ENCODE data around the gene SLC25A28. TPM values are rescaled to one million over a fixed set of nuclear protein-coding genes. Genes with fewer than 3 reads are reported as not detected.

Gene SLC25A28
- total and polyA plus RNA-seq, 2 experiments from 2014 or later = 34.5 to 41.4 TPM

DNA sequence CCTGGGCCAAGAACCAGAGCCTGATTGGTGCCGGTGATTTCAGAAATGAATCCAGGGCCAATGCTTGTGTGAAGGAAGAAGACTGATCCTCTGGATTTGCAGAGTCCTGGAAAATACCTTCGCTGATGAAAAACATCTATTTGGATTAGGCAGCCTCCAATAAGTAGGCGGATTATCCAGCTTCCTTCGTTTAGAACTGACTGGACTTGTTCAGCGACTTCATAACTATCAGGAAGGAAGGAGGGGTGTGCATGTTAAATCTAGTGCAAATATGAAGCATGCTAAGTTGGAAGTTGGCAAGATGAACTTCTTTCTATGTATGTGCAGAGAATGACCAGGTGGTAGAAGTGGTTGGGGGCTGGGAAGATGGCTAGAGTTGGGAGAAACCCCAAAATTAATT is 46.4 kb downstream of the SLC25A28 start:
- H3K9me3 ChIP-seq (ENCODE audit: low read depth) = no peaks in the 10 kb centered on the region
- no peak overlapping the region for H3K27ac ChIP-seq
- no peaks in the 10 kb centered on the region for H3K27me3 ChIP-seq
- no peak for DNase-seq (ENCODE audit: low read depth in 1 of 2, low spot score in 1 of 2)
- TF ChIP-seq, protein P1, sequence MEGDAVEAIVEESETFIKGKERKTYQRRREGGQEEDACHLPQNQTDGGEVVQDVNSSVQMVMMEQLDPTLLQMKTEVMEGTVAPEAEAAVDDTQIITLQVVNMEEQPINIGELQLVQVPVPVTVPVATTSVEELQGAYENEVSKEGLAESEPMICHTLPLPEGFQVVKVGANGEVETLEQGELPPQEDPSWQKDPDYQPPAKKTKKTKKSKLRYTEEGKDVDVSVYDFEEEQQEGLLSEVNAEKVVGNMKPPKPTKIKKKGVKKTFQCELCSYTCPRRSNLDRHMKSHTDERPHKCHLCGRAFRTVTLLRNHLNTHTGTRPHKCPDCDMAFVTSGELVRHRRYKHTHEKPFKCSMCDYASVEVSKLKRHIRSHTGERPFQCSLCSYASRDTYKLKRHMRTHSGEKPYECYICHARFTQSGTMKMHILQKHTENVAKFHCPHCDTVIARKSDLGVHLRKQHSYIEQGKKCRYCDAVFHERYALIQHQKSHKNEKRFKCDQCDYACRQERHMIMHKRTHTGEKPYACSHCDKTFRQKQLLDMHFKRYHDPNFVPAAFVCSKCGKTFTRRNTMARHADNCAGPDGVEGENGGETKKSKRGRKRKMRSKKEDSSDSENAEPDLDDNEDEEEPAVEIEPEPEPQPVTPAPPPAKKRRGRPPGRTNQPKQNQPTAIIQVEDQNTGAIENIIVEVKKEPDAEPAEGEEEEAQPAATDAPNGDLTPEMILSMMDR (IDR thresholded peaks at IDR 0.05; ENCODE audit: low read depth, low read length) = no peak
- no peaks in the 10 kb centered on the region for H3K36me3 ChIP-seq
- no peak overlapping the region for H3K4me3 ChIP-seq
- H3K4me1 ChIP-seq (ENCODE audit: low read depth) = no peaks in the 10 kb centered on the region

DNA sequence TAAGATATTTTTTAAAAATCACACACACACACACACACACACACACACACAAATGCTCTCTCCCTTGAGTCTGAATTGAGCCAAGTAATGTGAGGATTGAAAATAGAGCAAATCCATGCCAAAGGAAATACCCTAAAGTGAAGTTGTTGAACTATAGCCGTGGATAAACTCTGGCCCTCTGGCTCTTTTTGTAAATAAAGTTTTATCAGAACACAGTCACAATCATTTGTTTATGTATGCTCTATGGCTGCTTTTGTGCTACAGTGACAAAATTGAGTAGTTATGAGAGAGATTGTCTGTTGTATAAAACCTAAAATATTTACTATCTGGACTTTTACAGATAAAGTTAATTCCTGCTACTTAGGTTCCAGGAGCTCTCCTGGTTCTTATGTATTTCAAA is 48.4 kb downstream of the SLC25A28 start:
- Histone ChIP-seq H3K9me3 (ENCODE audit: low read depth) (no peaks in the 10 kb centered on the region), H3K4me3 (no peak overlapping the region), H3K4me1 (ENCODE audit: low read depth) (no peaks in the 10 kb centered on the region), H3K27me3 (no peaks in the 10 kb centered on the region), H3K27ac (no peak overlapping the region), H3K36me3 (no peaks in the 10 kb centered on the region)
- TF ChIP-seq, protein P1 (IDR thresholded peaks at IDR 0.05; ENCODE audit: low read depth, low read length) = no peak
- no peak for DNase-seq (ENCODE audit: low read depth in 1 of 2, low spot score in 1 of 2)

DNA sequence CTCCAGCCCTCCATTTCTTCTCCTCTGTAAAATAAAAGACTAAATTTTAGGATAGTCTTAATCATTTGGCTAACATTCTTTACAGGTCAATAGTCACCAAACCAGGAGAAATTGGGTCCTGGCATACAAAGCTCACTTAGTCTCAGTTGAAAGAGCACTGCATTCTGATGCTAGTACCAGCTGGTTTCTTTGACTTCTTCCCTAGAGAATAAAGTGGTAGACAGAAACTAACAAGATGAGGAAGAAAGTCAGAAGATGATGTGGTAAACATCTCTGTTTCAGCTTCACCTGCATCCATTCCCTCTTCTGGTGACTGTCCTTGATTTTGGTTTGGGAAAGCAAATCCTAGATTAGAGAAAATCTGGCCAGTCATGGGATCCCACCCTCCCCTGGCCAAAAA is 50.3 kb downstream of the SLC25A28 start:
- TF ChIP-seq, protein P1 (IDR thresholded peaks at IDR 0.05; ENCODE audit: low read depth, low read length) = no peak
- no peak for DNase-seq (ENCODE audit: low read depth in 1 of 2, low spot score in 1 of 2)
- H3K27me3 ChIP-seq = no peaks in the 10 kb centered on the region
- no peaks in the 10 kb centered on the region for H3K9me3 ChIP-seq (ENCODE audit: low read depth)
- no peak overlapping the region for H3K4me3 ChIP-seq
- no peaks in the 10 kb centered on the region for H3K36me3 ChIP-seq
- no peaks in the 10 kb centered on the region for H3K4me1 ChIP-seq (ENCODE audit: low read depth)
- no peak overlapping the region for H3K27ac ChIP-seq

DNA sequence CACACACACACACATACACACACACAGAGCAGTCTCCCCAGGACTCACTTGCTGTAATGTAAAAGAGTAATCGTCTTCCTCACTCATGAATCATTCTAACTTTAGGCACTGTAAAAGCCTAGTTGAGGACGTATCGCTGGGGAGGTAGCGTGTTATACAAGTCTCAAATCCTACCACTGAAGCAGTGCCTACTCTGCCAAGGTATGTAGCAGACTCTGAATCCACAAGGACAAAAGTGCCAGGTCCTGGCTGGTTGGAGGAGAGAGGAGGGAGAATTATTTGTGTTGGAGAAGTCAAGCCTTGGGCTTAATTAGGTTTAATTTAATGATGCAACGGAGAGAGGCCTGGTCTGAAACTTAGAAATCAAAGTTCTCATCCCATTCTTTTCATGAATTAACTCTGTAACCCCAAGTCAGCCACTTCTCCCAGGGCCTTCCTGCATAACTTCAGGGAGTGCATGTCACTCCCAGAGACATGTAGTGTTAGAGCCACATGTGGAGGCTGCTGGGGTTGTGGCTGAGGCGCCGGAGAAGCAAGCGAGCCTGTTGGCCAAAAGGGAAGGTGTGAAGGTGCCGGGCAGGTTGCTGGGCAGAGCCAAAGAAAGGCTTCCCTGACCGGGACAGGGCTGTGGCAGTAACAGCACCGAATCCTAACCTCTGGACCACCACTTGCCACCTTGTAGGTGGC is 50.8 kb downstream of the SLC25A28 start:
- Histone ChIP-seq H3K36me3 (no peaks in the 10 kb centered on the region), H3K27me3 (no peaks in the 10 kb centered on the region), H3K4me3 (no peak overlapping the region), H3K4me1 (ENCODE audit: low read depth) (no peaks in the 10 kb centered on the region), H3K9me3 (ENCODE audit: low read depth) (no peaks in the 10 kb centered on the region), H3K27ac (no peak overlapping the region)
- TF ChIP-seq, protein P1 (IDR thresholded peaks at IDR 0.05; ENCODE audit: low read depth, low read length) = no peak
- no peak for DNase-seq (ENCODE audit: low read depth in 1 of 2, low spot score in 1 of 2)

DNA sequence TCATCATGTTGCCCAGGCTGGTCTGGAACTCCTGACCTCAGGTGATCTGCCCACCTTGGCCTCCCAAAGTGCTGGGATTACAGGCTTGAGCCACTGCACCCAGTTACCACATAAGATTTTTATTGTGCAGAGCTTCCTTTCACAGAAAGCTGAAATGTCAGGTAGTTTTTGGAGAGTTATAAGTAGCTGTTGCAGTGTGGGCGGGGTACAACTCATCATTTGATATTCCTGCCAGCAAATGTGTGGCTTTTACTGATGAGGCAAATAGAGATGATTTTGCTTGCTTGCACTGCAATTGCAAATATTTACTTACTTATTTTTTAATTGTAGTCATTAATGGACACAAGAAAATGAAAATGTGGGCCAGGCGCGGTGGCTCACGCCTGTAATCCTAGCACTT is 55.1 kb downstream of the SLC25A28 start:
- Histone ChIP-seq H3K27ac (no peak overlapping the region), H3K27me3 (no peaks in the 10 kb centered on the region), H3K36me3 (no peaks in the 10 kb centered on the region), H3K4me3 (no peak overlapping the region), H3K9me3 (ENCODE audit: low read depth) (no peaks in the 10 kb centered on the region), H3K4me1 (ENCODE audit: low read depth) (no peaks in the 10 kb centered on the region)
- TF ChIP-seq, protein P1 (IDR thresholded peaks at IDR 0.05; ENCODE audit: low read depth, low read length) = no peak
- no peak for DNase-seq (ENCODE audit: low read depth in 1 of 2, low spot score in 1 of 2)

Measured in cardiac muscle cell (in vitro differentiated cells and primary cell).